Measurements from ENCODE around the gene RND3. TPM values are rescaled to one million over a fixed set of nuclear protein-coding genes. Genes with fewer than 3 reads are reported as not detected.

Gene RND3
- total RNA-seq, 2 experiments from 2014 or later: not detected

GRCh38 chr2:150528861-150529801 is 41.7 kb upstream of the RND3 start:
- ChIA-PET CTCF (no interaction called here), POLR2A (no interaction called here)
- H3K27me3 Mint-ChIP-seq: no peaks in the 10 kb centered on the region
- no peaks in the 10 kb centered on the region for H3K4me1 ChIP-seq (ENCODE audit: insufficient read depth, low read length)
- intact Hi-C loops (cut with DNase I, micrococcal nuclease): no loop called here
- H3K9me3 Mint-ChIP-seq: no peaks in the 10 kb centered on the region
- no peaks in the 10 kb centered on the region for H3K4me1 Mint-ChIP-seq (ENCODE audit: low read depth)
- H3K27ac ChIP-seq (ENCODE audit: low read depth in 1 of 2, low read length in 2 of 2): no peak overlapping the region
- no peak overlapping the region for H3K4me3 Mint-ChIP-seq
- no peak for TF ChIP-seq CTCF (IDR thresholded peaks at IDR 0.05)
- no peaks in the 10 kb centered on the region for H3K36me3 Mint-ChIP-seq (ENCODE audit: low read depth)
- no peak overlapping the region for H3K4me3 ChIP-seq (ENCODE audit: low read length)
- peaks cover 0 to 4% of the 10 kb centered on the region in 2 experiments for H3K9me3 ChIP-seq (ENCODE audit: control insufficient read depth in 1 of 2, insufficient read depth in 1 of 2, low read length in 2 of 2)
- H3K36me3 ChIP-seq (ENCODE audit: insufficient read depth, low read length): no peaks in the 10 kb centered on the region
- H3K27ac Mint-ChIP-seq: no peak overlapping the region
- no peaks in the 10 kb centered on the region for H3K27me3 ChIP-seq (ENCODE audit: control insufficient read depth in 1 of 2, insufficient read depth in 2 of 2, low read length in 2 of 2)
- ATAC-seq (ENCODE audit: poor library complexity): no peak
- DNase-seq: no peak

- H3K36me3 ChIP-seq (ENCODE audit: insufficient read depth, low read length): no peaks in the 10 kb centered on the region
- H3K27ac Mint-ChIP-seq: no peak overlapping the region
- no peak overlapping the region for H3K4me3 Mint-ChIP-seq
- ChIA-PET CTCF (no interaction called here), POLR2A (no interaction called here)
- no peak for DNase-seq
- TF ChIP-seq CTCF (IDR thresholded peaks at IDR 0.05): no peak
- no peaks in the 10 kb centered on the region for H3K36me3 Mint-ChIP-seq (ENCODE audit: low read depth)
- H3K9me3 ChIP-seq (ENCODE audit: control insufficient read depth in 1 of 2, insufficient read depth in 1 of 2, low read length in 2 of 2): peaks cover 0 to 4% of the 10 kb centered on the region in 2 experiments
- intact Hi-C loops (cut with DNase I, micrococcal nuclease): no loop called here
- H3K4me3 ChIP-seq (ENCODE audit: low read length): no peak overlapping the region
- no peak for ATAC-seq (ENCODE audit: poor library complexity)
- H3K4me1 Mint-ChIP-seq (ENCODE audit: low read depth): no peaks in the 10 kb centered on the region
- no peaks in the 10 kb centered on the region for H3K4me1 ChIP-seq (ENCODE audit: insufficient read depth, low read length)
- no peaks in the 10 kb centered on the region for H3K27me3 Mint-ChIP-seq
- H3K27ac ChIP-seq (ENCODE audit: low read depth in 1 of 2, low read length in 2 of 2): no peak overlapping the region
- peaks cover 3% of the 10 kb centered on the region for H3K9me3 Mint-ChIP-seq
- H3K27me3 ChIP-seq (ENCODE audit: control insufficient read depth in 1 of 2, insufficient read depth in 2 of 2, low read length in 2 of 2): no peaks in the 10 kb centered on the region
These were observed 39.4 kb upstream of the RND3 start for GRCh38 chr2:150526827-150527226.

GRCh38 chr2:150526006-150526405 is 38.5 kb upstream of the RND3 start:
- H3K9me3 ChIP-seq (ENCODE audit: control insufficient read depth in 1 of 2, insufficient read depth in 1 of 2, low read length in 2 of 2): peaks cover 0 to 4% of the 10 kb centered on the region in 2 experiments
- intact Hi-C loops (cut with DNase I, micrococcal nuclease): no loop called here
- H3K36me3 ChIP-seq (ENCODE audit: insufficient read depth, low read length): no peaks in the 10 kb centered on the region
- no peaks in the 10 kb centered on the region for H3K36me3 Mint-ChIP-seq (ENCODE audit: low read depth)
- no peak for ATAC-seq (ENCODE audit: poor library complexity)
- no peak overlapping the region for H3K27ac Mint-ChIP-seq
- CTCF ChIA-PET: no interaction called here
- no peaks in the 10 kb centered on the region for H3K27me3 ChIP-seq (ENCODE audit: control insufficient read depth in 1 of 2, insufficient read depth in 2 of 2, low read length in 2 of 2)
- peaks cover 3% of the 10 kb centered on the region for H3K9me3 Mint-ChIP-seq
- H3K27me3 Mint-ChIP-seq: no peaks in the 10 kb centered on the region
- H3K4me1 ChIP-seq (ENCODE audit: insufficient read depth, low read length): no peaks in the 10 kb centered on the region
- no peak overlapping the region for H3K27ac ChIP-seq (ENCODE audit: low read depth in 1 of 2, low read length in 2 of 2)
- H3K4me3 Mint-ChIP-seq: no peak overlapping the region
- no peak overlapping the region for H3K4me3 ChIP-seq (ENCODE audit: low read length)
- TF ChIP-seq CTCF (IDR thresholded peaks at IDR 0.05): no peak
- H3K4me1 Mint-ChIP-seq (ENCODE audit: low read depth): no peaks in the 10 kb centered on the region
- POLR2A ChIA-PET: no interaction called here
- no peak for DNase-seq
